Measurements from ENCODE around the gene SLC2A8. TPM values are rescaled to one million over a fixed set of nuclear protein-coding genes. Genes with fewer than 3 reads are reported as not detected.

Gene SLC2A8
- total and polyA plus RNA-seq, 7 donors = 7.2 to 68.7 (median 45.1) TPM

GRCh38 chr9:127421057-127421456 is 24.1 kb downstream of the SLC2A8 start:
- no peaks in the 10 kb centered on the region for H3K9me3 ChIP-seq
- H3K4me3 ChIP-seq = no peak overlapping the region
- no peaks in the 10 kb centered on the region for H3K36me3 ChIP-seq
- intact Hi-C loops (cut with DNase I) = no loop called here
- H3K4me1 ChIP-seq = peaks cover 0 to 66% (median 57%) of the 10 kb centered on the region in 4 donors
- no peak for DNase-seq
- TF ChIP-seq POLR2AphosphoS5 (IDR thresholded peaks at IDR 0.05) (no peak), EP300 (IDR thresholded peaks at IDR 0.05) (no peak), POLR2A (IDR thresholded peaks at IDR 0.05) (no peak)
- TF ChIP-seq, protein P1, sequence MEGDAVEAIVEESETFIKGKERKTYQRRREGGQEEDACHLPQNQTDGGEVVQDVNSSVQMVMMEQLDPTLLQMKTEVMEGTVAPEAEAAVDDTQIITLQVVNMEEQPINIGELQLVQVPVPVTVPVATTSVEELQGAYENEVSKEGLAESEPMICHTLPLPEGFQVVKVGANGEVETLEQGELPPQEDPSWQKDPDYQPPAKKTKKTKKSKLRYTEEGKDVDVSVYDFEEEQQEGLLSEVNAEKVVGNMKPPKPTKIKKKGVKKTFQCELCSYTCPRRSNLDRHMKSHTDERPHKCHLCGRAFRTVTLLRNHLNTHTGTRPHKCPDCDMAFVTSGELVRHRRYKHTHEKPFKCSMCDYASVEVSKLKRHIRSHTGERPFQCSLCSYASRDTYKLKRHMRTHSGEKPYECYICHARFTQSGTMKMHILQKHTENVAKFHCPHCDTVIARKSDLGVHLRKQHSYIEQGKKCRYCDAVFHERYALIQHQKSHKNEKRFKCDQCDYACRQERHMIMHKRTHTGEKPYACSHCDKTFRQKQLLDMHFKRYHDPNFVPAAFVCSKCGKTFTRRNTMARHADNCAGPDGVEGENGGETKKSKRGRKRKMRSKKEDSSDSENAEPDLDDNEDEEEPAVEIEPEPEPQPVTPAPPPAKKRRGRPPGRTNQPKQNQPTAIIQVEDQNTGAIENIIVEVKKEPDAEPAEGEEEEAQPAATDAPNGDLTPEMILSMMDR (IDR thresholded peaks at IDR 0.05) = no peak
- peak overlapping the region in 3 of 4 donors; percentile 36 to 98 (median 89) for H3K27ac ChIP-seq
- 85 to 91% methylated on average over 7 of the region's 7 CpGs for WGBS, 2 donors
- H3K27me3 ChIP-seq = no peaks in the 10 kb centered on the region

- 80 to 90% methylated on average over 10 of the region's 10 CpGs for WGBS, 2 donors
- Histone ChIP-seq H3K36me3 (no peaks in the 10 kb centered on the region), H3K4me3 (peak overlapping the region in 2 of 4 donors; percentile 80 to 94), H3K27ac (peak overlapping the region in 3 of 4 donors; percentile 89 to 98 (median 91)), H3K9me3 (no peaks in the 10 kb centered on the region), H3K27me3 (no peaks in the 10 kb centered on the region), H3K4me1 (peaks cover 0 to 64% (median 49%) of the 10 kb centered on the region in 4 donors)
- intact Hi-C loops (cut with DNase I) = no loop called here
- TF ChIP-seq EP300 (IDR thresholded peaks at IDR 0.05) (no peak), POLR2AphosphoS5 (IDR thresholded peaks at IDR 0.05) (no peak), POLR2A (IDR thresholded peaks at IDR 0.05) (no peak)
- TF ChIP-seq, protein P1 (IDR thresholded peaks at IDR 0.05) = no peak
- no peak for DNase-seq
These were observed 25.3 kb downstream of the SLC2A8 start for GRCh38 chr9:127422133-127422782.

DNA sequence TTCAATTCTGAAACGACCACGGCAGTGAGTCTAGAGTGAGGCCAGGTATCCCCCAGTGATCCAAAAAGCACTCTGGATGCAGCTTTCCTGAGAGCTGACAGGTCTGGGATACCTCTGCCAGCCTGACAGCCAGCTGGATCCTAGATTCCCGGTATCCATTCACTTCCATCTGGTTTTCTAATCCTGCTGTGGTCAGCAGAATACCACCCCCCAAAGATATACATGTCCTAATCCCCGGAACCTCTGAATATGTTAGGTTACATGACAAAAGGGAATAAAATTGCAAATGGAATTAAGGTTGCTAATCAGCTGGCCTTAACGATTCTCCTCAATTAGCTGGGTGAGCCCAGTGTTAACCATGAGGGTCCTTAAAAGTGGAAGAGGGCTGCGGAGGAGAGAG is 25.8 kb downstream of the SLC2A8 start:
- Histone ChIP-seq H3K4me1 (peaks cover 0 to 64% (median 43%) of the 10 kb centered on the region in 4 donors), H3K4me3 (peak overlapping the region in 3 of 4 donors; percentile 77 to 94 (median 80)), H3K27ac (peak overlapping the region; percentile 89 to 98 (median 91)), H3K27me3 (no peaks in the 10 kb centered on the region), H3K9me3 (no peaks in the 10 kb centered on the region), H3K36me3 (no peaks in the 10 kb centered on the region)
- no peak for DNase-seq
- no peak for TF ChIP-seq POLR2A (IDR thresholded peaks at IDR 0.05)
- no peak for TF ChIP-seq POLR2AphosphoS5 (IDR thresholded peaks at IDR 0.05)
- TF ChIP-seq, protein P1 (IDR thresholded peaks at IDR 0.05) = no peak
- no peak for TF ChIP-seq EP300 (IDR thresholded peaks at IDR 0.05)
- 51 to 59% methylated on average over 6 of the region's 6 CpGs for WGBS, 2 donors
- intact Hi-C loops (cut with DNase I) = no loop called here

- DNase-seq = no peak
- H3K36me3 ChIP-seq = peaks cover 0 to 3% (median under 1%) of the 10 kb centered on the region in 4 donors
These were observed 26.5 kb downstream of the SLC2A8 start for GRCh38 chr9:127423476-127423933.

More at GRCh38 chr9:127423476-127423933, 26.5 kb downstream of the SLC2A8 start:
- WGBS, 2 donors = 0 to 1% methylated on average over 9 of the region's 9 CpGs
- Histone ChIP-seq H3K4me3 (peak overlapping the region; percentile 59 to 94 (median 78)), H3K27me3 (no peaks in the 10 kb centered on the region), H3K4me1 (peaks cover 0 to 59% (median 38%) of the 10 kb centered on the region in 4 donors), H3K9me3 (no peaks in the 10 kb centered on the region), H3K27ac (peak overlapping the region; percentile 89 to 98 (median 91))
- TF ChIP-seq EP300 (IDR thresholded peaks at IDR 0.05) (no peak), POLR2AphosphoS5 (IDR thresholded peaks at IDR 0.05) (no peak), POLR2A (IDR thresholded peaks at IDR 0.05) (no peak)
- TF ChIP-seq, protein P1 (IDR thresholded peaks at IDR 0.05) = no peak
- intact Hi-C loops (cut with DNase I) = no loop called here

All from sigmoid colon (tissue), 7 donors.